PC-9 (cell line): ENCODE results near the gene CYFIP1.

ENCODE experiments used
- EZH2 ChIP-seq: fragments of 200-600 bp; sonication (generic); IDR thresholded peaks from 2 replicates; pipeline ENCODE4 v1.8.0; 2017; ENCODE audit warnings: antibody characterized with exemption, low read depth
- TF ChIP-seq, protein P1 (sequence below): fragments of 200-600 bp; sonication (generic); conservative IDR thresholded peaks from 2 replicates; pipeline ENCODE4 v1.6.1; 2017; ENCODE audit warnings: mixed run types, antibody characterized with exemption, mild to moderate bottlenecking, moderate library complexity

DNA sequence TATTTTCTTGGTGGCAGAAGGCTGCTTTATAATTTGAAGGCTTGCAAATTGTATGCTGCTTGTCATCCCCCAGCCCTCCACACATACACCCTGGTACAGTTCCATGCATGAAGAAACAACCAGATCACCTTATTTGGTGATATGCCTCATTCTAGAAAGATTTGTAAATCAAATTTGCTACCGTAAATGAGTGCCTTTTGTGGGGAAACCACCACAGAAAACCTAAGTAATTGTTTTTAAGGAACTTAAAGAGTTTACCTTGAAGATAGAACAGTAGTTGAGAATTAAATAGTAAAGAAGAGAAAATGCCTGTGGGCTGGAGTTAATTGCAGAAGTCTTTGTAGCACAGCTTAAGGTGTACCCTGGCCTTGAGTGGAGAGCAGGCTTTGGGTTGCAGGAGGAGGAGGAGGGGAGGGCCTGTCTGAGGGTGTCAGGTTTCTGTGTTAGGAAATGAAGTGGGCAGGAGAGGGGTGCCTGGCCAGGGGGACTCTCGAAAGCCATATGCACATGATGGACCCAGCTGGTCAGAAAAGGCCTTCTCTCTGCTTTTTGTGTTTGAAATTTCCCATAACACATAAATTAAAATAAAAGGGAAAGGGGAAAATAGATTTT, 134.8 kb downstream of the CYFIP1 start:
- TF ChIP-seq, protein P1, sequence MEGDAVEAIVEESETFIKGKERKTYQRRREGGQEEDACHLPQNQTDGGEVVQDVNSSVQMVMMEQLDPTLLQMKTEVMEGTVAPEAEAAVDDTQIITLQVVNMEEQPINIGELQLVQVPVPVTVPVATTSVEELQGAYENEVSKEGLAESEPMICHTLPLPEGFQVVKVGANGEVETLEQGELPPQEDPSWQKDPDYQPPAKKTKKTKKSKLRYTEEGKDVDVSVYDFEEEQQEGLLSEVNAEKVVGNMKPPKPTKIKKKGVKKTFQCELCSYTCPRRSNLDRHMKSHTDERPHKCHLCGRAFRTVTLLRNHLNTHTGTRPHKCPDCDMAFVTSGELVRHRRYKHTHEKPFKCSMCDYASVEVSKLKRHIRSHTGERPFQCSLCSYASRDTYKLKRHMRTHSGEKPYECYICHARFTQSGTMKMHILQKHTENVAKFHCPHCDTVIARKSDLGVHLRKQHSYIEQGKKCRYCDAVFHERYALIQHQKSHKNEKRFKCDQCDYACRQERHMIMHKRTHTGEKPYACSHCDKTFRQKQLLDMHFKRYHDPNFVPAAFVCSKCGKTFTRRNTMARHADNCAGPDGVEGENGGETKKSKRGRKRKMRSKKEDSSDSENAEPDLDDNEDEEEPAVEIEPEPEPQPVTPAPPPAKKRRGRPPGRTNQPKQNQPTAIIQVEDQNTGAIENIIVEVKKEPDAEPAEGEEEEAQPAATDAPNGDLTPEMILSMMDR = no peak
- TF ChIP-seq EZH2 = no peak
